OCI-LY3 (cell line): ENCODE data around the gene RXRA.
A peak's percentile ranks its signal among the peaks of the same experiment; 100 is the strongest.

Source experiments
- H2AFZ ChIP-seq: fragments of 200-600, 300-600 bp; shearing (Covaris generic); 2 replicates; pipeline ENCODE4 v1.6.0; 2014; ENCODE audit warnings: antibody characterized with exemption, low read depth, low read length
- H3K27ac ChIP-seq: fragments of 200-600, 300-600 bp; sonication (generic); 2 replicates; pipeline ENCODE4 v1.5.1; 2014; ENCODE audit warnings: mild to moderate bottlenecking, low read length, moderate library complexity, mixed read lengths
- H3K27me3 ChIP-seq: fragments of 200-600, 300-600 bp; sonication (generic); 2 replicates; pipeline ENCODE4 v1.6.1; 2014; ENCODE audit warnings: low read depth, low read length, mixed read lengths
- H3K36me3 ChIP-seq: fragments of 200-600, 300-600 bp; sonication (generic); replicated peaks from 2 replicates; pipeline ENCODE3; 2014; ENCODE audit warnings: low read depth, low read length, mixed read lengths
- H3K4me1 ChIP-seq: fragments of 300-600, 200-600 bp; sonication (generic); 2 replicates; pipeline ENCODE4 v1.6.1; 2014; ENCODE audit warnings: low read length, mixed read lengths
- H3K4me2 ChIP-seq: fragments of 200-600, 300-600 bp; sonication (generic); 2 replicates; pipeline ENCODE4 v1.6.1; 2014; ENCODE audit warnings: low read length, mixed read lengths
- H3K4me3 ChIP-seq: fragments of 300-600, 200-600 bp; sonication (generic); 2 replicates; pipeline ENCODE4 v1.5.1; 2014; ENCODE audit warnings: antibody characterized with exemption, mild to moderate bottlenecking, low read length, moderate library complexity
- H3K79me2 ChIP-seq: fragments of 300-600, 200-600 bp; shearing (Covaris generic); 2 replicates; pipeline ENCODE4 v1.6.1; 2014; ENCODE audit warnings: mild to moderate bottlenecking, low read length, mixed read lengths
- H3K9ac ChIP-seq: fragments of 300-600, 200-600 bp; shearing (Covaris generic); 2 replicates; pipeline ENCODE4 v1.6.0; 2014; ENCODE audit warnings: mild to moderate bottlenecking, low read length, moderate library complexity
- H3K9me3 ChIP-seq: fragments of 200-600, 300-600 bp; shearing (Covaris generic); 2 replicates; pipeline ENCODE4 v1.6.1; 2014; ENCODE audit warnings: low read length, mixed read lengths; ENCODE audit not compliant: insufficient read depth
- H4K20me1 ChIP-seq: fragments of 200-600, 300-600 bp; sonication (generic); 2 replicates; pipeline ENCODE4 v1.6.1; 2016; ENCODE audit warnings: low read length, mixed read lengths; ENCODE audit not compliant: insufficient read depth
- EZH2phosphoT487 ChIP-seq: fragments of 200-600 bp; shearing (Covaris generic); IDR thresholded peaks from 2 replicates; pipeline ENCODE4 v1.6.1; 2018; ENCODE audit warnings: antibody characterized with exemption, mixed run types, low read depth
- TF ChIP-seq, protein P1 (sequence below): fragments of 200-600, 300-600 bp; sonication (generic); IDR thresholded peaks from 2 replicates; pipeline ENCODE4 v1.5.1; 2014; ENCODE audit warnings: antibody characterized with exemption, low read length, low read depth

Gene RXRA

DNA sequence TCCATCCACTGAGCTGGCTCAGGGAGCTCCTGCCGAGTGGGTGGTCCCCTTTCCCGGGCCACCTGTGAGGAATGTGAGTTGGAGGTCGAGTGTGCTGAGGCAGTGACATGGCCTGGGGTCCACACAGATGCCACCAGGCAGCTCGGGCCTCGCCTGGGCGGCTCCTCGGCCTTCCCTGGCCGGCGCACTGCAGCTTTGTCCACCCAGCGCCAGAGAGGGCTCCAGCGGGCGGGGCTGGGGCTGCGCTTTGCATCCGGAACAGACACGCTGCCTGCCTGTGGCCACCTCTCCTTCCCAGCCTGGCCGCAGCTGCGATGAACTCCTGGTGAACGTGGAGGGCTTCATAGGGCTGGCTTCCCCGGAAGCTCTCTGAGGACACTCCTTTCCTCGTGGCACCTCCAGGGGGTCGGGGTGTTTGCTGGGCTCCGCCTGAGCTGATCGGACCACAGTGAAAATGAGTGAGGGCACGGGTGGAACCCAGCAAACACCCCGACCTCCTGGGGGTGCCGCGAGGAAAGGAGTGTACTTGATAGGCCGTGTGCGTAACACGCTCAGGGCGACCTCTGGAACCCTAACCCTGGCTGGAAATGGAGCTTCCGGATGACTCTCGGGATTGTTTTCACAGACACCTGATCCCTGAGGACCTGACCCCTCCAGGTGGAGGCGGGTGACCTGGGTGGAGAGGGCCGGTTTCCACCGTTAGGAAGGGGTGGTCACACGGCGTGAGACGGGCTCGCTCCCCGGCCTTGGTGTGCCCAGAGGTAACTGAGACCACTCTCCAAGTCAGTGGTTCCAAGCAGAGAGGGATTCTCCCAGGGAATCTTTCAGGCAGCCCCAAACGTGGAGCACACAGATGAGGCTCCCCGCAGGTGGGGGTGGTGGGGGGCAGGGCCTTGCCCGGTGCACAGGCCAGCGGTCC lies 31.8 kb upstream of the RXRA start:
- peaks cover 19% of the 10 kb centered on the region for H3K4me1 ChIP-seq
- H3K9me3 ChIP-seq = no peaks in the 10 kb centered on the region
- no peaks in the 10 kb centered on the region for H3K36me3 ChIP-seq
- H3K79me2 ChIP-seq = no peaks in the 10 kb centered on the region
- H4K20me1 ChIP-seq = no peaks in the 10 kb centered on the region
- TF ChIP-seq, protein P1, sequence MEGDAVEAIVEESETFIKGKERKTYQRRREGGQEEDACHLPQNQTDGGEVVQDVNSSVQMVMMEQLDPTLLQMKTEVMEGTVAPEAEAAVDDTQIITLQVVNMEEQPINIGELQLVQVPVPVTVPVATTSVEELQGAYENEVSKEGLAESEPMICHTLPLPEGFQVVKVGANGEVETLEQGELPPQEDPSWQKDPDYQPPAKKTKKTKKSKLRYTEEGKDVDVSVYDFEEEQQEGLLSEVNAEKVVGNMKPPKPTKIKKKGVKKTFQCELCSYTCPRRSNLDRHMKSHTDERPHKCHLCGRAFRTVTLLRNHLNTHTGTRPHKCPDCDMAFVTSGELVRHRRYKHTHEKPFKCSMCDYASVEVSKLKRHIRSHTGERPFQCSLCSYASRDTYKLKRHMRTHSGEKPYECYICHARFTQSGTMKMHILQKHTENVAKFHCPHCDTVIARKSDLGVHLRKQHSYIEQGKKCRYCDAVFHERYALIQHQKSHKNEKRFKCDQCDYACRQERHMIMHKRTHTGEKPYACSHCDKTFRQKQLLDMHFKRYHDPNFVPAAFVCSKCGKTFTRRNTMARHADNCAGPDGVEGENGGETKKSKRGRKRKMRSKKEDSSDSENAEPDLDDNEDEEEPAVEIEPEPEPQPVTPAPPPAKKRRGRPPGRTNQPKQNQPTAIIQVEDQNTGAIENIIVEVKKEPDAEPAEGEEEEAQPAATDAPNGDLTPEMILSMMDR = no peak
- no peak for TF ChIP-seq EZH2phosphoT487
- H3K27ac ChIP-seq = peak overlapping the region; percentile 34; the same call in 1 of the 2 replicates
- peak overlapping the region; percentile 61; the same call in 1 of the 2 replicates for H2AFZ ChIP-seq
- peak overlapping the region; percentile 53; the same call in 1 of the 2 replicates for H3K9ac ChIP-seq
- H3K27me3 ChIP-seq = no peaks in the 10 kb centered on the region
- peak overlapping the region; percentile 64 for H3K4me2 ChIP-seq
- peak overlapping the region; percentile 59 for H3K4me3 ChIP-seq

- no peak overlapping the region for H2AFZ ChIP-seq
- no peaks in the 10 kb centered on the region for H3K79me2 ChIP-seq
- H3K4me2 ChIP-seq = no peak overlapping the region
- no peak overlapping the region for H3K4me3 ChIP-seq
- no peaks in the 10 kb centered on the region for H4K20me1 ChIP-seq
- TF ChIP-seq, protein P1 = no peak
- TF ChIP-seq EZH2phosphoT487 = no peak
- no peak overlapping the region for H3K27ac ChIP-seq
- no peaks in the 10 kb centered on the region for H3K36me3 ChIP-seq
- H3K27me3 ChIP-seq = no peaks in the 10 kb centered on the region
- peaks cover 19% of the 10 kb centered on the region for H3K4me1 ChIP-seq
- H3K9ac ChIP-seq = no peak overlapping the region
- no peaks in the 10 kb centered on the region for H3K9me3 ChIP-seq
These were observed 31.0 kb upstream of the RXRA start for GRCh38 chr9:134295101-134295745.

DNA sequence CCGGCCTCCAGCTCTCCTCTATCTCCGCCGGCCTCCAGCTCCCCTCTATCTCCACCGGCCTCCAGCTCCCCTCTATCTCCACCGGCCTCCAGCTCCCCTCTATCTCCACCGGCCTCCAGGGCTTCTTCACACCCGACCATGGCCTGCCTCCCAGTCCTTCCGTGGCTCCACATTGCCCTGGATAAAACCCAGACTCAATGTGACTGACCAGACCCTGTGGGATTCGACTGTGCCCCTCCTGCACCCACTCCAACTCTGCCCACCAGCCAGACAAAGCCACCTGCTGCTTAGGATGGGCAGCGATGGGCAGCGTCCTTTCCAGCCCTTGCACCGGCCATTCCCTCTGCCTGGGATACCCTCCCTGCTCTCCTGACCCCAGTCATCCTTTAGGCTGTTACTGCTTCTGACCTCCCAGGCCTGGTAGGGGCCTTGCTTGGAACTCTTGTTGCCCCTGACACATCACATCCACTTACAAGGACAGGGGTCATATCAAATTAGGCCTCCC lies 30.5 kb upstream of the RXRA start:
- Histone ChIP-seq H3K9ac (no peak overlapping the region), H3K4me3 (no peak overlapping the region), H3K79me2 (no peaks in the 10 kb centered on the region), H2AFZ (no peak overlapping the region), H3K27me3 (no peaks in the 10 kb centered on the region), H3K36me3 (no peaks in the 10 kb centered on the region), H3K4me1 (peaks cover 19% of the 10 kb centered on the region), H3K27ac (no peak overlapping the region), H3K9me3 (no peaks in the 10 kb centered on the region), H3K4me2 (no peak overlapping the region), H4K20me1 (no peaks in the 10 kb centered on the region)
- TF ChIP-seq, protein P1 = no peak
- no peak for TF ChIP-seq EZH2phosphoT487
